Measurements from ENCODE around the gene SRPX.

SRPX gene

DNA sequence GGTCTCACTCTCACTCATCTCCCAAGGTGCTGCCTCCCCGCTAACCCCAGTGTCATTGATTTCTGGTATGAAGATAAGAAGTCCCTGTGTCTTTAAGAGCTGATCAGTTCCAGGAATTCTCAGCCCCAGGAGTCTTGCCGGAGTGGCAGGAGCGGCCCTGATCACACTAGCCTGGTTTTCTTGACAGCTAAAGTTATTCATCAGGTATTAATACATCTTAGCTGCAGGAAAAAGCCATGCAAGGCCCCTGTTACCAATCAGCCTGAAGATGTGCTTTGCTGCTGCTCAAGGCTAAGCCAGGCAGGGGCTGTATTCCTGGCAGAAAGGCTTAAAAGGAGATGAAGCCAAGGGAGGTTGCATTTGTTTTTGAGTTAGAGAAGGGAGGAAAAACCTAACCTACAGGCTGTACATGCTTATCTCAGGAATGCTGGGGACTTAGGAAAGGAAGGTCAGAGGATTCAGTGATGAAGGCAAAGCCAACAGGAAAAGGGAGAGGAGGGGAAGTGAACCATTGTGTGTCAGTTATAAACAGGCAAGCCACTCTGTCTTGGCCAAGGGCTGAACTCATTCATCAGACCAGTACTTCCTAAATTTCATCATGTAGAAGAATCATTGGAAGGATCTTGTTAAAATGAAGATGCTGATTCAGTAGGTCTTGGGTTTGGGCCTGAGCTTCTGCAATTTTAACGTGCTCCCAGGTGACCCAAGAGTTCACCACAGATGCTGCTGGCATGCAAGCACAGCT is 8.6 kb downstream of the SRPX start:
- DNase-seq = no peak

DNA sequence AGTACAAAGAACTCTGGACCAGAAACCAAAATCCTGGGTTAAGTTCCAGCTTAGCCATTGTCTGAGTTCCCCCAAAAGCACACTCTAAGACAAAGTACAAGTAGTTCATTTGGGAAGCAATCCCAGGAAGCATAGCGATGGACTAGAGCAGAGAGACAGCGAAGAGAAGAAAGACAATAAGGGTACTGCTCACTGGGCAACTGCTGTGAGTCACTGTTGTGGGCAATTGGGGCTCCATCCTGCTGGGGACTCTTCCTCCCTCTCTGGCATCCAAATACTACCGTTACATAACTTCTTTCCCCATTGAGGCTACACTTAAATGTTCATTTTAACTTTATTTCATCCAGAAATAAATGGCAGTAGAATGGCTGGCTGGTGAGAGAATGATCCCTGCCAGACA is 14.1 kb downstream of the SRPX start:
- no peak for DNase-seq

DNA sequence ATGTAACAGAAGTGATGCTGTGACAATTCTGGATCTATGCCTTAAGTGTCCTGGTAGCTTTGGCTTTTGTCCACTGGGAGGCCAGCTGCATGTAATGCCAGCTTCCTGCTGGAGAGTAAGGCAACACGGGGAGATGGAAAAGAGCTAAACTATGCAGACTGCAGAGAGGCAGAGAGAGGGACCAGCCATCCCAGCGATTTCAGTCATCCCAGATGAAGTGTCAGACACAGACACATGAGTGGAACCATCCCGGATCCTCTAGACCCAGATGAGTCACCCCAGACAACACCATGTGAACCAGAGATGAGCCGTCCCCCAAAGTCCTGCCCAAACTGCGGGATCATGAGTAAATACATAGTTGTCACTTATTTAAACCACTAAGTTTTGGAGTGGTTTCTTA is 14.6 kb downstream of the SRPX start:
- DNase-seq = no peak

DNA sequence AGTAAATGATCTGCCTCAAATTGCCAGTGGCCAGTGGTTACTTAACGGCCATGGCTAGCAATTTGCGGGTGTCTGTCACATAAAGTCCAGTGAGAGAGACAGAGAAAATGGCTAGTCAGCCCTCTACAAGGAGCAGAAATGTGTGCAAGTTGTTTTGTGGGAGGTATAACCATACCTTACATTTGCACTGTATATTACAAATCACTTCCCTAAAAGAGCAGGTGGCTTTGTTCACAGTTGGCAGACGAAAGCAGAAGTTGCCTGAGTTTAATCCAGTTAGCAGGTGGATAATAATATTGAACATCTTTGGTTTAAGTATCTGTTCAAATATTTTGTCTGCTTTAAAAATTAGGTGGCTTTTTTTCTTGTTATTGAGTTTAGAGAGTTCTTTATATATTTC is 15.6 kb downstream of the SRPX start:
- no peak for DNase-seq

GRCh38 chrX:38192007-38192810 is 28.5 kb downstream of the SRPX start:
- DNase-seq = no peak

GRCh38 chrX:38189431-38190250 is 31.0 kb downstream of the SRPX start:
- no peak for DNase-seq

DNA sequence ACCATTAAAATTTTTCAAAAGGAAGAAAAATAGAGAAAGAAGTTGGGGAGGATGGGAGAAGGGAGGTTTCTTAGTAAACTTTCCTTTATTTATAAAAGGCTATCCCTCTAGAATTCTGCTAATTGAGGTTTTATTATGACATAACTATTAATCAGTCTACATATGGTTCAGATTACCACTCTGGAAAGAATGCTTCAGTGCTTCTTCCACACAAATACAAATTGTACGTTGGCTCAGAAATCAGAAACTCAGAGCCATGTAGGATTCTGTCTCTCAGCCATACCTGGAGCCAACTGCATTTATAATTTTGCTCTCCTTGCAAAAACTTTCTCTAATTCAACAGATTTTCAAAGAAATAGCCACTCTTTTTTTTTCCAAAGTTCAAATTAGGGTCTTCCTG is 37.1 kb downstream of the SRPX start:
- no peak for DNase-seq

DNA sequence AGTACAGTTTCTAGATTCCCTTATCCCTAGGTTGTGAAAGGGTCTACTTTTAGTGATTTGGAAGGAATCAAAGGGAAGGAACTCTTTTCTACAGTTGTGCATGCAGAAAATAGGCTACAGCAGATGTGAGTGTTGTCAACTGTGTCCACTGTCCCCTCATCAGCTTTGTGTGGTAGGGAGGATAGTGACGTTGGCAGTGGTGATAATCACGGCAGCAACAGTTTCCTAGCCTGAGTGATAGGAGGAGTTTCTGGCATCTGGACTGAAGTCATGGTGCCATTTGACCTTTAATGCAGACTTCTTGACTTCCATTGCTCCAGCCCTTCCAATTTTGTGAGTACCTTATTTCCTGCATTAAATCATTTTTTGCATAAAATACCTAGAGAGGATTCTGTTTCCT is 39.3 kb downstream of the SRPX start:
- DNase-seq = no peak

- no peak for DNase-seq
Observed at GRCh38 chrX:38178396-38178795, 42.3 kb downstream of the SRPX start.

DNA sequence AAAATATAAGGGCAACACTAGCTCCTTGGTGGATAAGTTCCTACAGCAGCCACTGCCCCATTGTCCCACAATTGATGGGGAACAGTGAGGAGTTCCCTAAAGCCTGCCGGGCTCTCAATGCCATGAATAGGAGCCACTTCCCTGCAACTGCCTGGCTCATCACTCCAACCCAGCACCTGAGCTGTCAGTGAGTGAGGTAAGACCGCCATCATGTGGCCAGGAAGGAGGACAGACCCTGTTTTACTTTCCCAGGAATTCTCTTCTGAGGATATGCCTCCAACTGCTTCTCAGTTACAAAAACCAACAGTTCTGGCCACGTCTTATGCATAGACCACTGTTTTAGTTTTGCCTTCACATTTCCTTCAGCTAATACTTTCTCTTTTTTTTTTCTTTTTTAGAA is 45.5 kb downstream of the SRPX start:
- DNase-seq = peak; percentile 22

DNA sequence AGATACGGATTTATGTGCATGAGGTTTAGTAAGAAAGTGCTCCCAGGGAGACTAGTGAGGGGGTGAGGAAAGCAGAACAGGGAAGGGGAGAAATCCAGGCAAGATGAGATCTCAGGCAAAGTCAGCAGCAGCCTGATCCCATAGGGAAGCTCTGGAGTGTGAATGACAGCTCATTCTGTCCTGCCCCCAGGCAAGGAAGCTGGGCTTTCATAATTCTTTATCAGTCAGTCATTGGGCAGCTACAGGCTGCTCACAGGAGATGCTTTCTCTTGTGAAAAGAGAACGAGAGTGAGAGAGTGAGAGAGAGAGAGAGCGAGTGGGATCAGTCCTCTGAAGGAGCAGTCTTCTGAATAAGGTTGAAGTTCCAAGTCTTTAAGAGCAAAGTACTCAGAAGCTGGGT is 48.1 kb downstream of the SRPX start:
- no peak for DNase-seq

DNA sequence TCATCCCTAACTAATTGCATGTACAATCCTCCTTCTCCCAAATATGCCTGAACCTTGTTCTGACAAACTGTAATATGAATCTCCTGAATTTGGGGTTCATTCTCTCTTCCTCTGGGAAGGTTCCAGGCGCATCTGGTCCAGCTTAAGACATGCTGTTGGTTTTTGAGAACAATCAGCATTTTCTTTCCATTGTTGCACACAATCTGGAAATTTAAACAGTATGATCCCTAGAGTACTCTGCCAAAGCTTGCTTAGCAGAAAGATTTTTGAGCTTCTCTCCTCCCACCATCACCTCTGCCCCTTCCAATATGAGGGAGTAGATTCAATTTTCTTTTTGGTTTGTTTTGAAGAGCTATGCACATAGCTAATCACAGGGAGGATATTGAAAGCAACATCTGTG is 50.1 kb downstream of the SRPX start:
- DNase-seq = no peak

- no peak for DNase-seq
Observed at GRCh38 chrX:38166478-38167083, 54.1 kb downstream of the SRPX start.

GRCh38 chrX:38165023-38165422 is 55.6 kb downstream of the SRPX start:
- no peak for DNase-seq

GRCh38 chrX:38163193-38163592 is 57.5 kb downstream of the SRPX start:
- DNase-seq = no peak

GRCh38 chrX:38156838-38157237 is 63.8 kb downstream of the SRPX start:
- DNase-seq = no peak

- DNase-seq = no peak
Observed at GRCh38 chrX:38154818-38155217, 65.9 kb downstream of the SRPX start.

- no peak for DNase-seq
Observed at GRCh38 chrX:38154340-38154739, 66.3 kb downstream of the SRPX start.

DNA sequence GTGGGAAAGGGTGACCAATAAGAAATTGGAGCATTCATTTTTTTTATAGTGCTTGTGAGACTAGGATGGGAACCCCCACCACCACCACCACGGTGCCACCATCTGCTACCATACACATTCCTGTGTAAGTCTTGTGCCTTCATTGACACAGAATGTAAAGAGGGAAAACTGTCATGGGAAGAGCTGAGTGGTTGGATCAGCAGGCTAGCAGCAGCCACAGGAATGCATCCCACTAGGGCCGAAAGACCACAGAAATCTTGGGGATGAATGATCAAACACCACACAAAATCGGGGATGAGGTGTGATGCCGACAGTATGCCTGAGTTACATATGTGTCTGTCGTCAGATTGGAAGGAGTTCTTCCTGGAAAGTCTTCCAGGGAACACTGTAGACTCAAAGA is 69.2 kb downstream of the SRPX start:
- no peak for DNase-seq

- no peak for DNase-seq
Observed at GRCh38 chrX:38150993-38151392, 69.7 kb downstream of the SRPX start.

- DNase-seq = no peak
Observed at GRCh38 chrX:38149016-38149415, 71.7 kb downstream of the SRPX start.

DNA sequence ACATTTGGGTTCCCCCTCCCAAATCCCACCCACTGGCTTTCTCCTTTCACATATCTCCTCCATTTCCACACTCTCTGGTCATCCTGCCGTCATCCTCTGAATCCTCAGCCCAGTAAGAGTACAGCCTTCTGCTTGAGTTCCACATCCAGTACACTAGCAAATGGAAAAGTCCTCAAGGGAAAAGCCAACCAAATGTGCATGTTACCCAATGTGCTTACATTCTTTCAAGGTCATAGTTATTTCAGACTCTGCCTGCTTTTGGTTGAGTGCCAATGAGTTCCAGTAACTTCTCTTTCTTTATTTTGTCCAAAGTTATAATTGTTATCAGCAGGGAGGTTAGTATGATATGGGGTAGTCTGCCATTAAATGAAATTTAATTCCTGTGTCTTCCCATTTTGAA is 78.1 kb downstream of the SRPX start:
- DNase-seq = no peak

DNA sequence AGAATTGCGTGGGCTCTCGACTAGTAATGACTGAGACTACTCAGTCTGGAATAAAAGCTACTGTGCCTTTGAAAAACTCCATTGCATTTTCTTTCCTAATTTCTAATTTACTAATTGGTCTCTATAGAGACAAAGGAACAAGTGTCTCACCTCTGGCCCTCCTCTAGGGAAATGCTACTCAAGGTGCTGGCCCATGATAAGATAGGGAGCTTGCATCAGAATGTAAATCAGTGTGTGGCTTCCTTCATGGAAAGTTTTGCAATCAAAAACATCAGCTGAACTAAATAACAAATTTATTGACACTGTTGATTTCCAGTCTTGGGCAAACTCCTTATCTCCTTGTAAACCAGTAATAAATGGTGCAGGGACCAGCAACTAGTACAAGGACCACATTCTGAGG is 81.8 kb downstream of the SRPX start:
- no peak for DNase-seq

Measured in NCI-H146 (cell line).